HEK293T (cell line): ENCODE results near the gene TXNRD1.

Experiments used
- CTCF ChIA-PET: fragments of 350-600 bp; formaldehyde crosslinking; extraction: SDS; loops from one replicate; lab custom pipeline; 2021; ENCODE audit warnings: antibody characterized with exemption, inconsistent platforms; lab: Yijun Ruan, JAX
- POLR2A ChIA-PET: fragments of 350-600 bp; formaldehyde crosslinking; extraction: SDS; loops from one replicate; lab custom pipeline; 2020; ENCODE audit warnings: antibody characterized with exemption, inconsistent platforms; lab: Yijun Ruan, JAX
- DNase-seq: peaks from one replicate; pipeline ENCODE4 v3.0.0; 2012; ENCODE audit warnings: mixed read lengths; ENCODE audit errors: extremely low spot score
- ARNT ChIP-seq: fragments of 450-650 bp; IDR thresholded peaks from 2 replicates; pipeline ENCODE4 v1.6.1; 2017; ENCODE audit warnings: mild to moderate bottlenecking
- BHLHE40 ChIP-seq: fragments of 450-650 bp; IDR thresholded peaks from 2 replicates; pipeline ENCODE4 v1.6.1; 2016; ENCODE audit warnings: mild to moderate bottlenecking, moderate library complexity, borderline replicate concordance
- CTBP1 ChIP-seq: fragments of 450-650 bp; IDR thresholded peaks from 2 replicates; pipeline ENCODE4 v1.6.1; 2016; ENCODE audit warnings: borderline replicate concordance
- ELF4 ChIP-seq: fragments of 450-650 bp; IDR thresholded peaks from 2 replicates; pipeline ENCODE4 v1.6.1; 2017; ENCODE audit warnings: antibody characterized with exemption
- FOXA1 ChIP-seq: fragments of 450-650 bp; IDR thresholded peaks from 2 replicates; pipeline ENCODE4 v1.6.1; 2016; ENCODE audit warnings: mild to moderate bottlenecking
- FOXK2 ChIP-seq: fragments of 450-650 bp; IDR thresholded peaks from 2 replicates; pipeline ENCODE4 v1.6.1; 2016; ENCODE audit warnings: mild to moderate bottlenecking
- FOXM1 ChIP-seq: fragments of 450-650 bp; IDR thresholded peaks from 2 replicates; pipeline ENCODE4 v1.6.1; 2017; ENCODE audit warnings: mild to moderate bottlenecking, borderline replicate concordance
- HDGF ChIP-seq: fragments of 450-650 bp; IDR thresholded peaks from 2 replicates; pipeline ENCODE4 v1.6.1; 2017; ENCODE audit warnings: antibody characterized with exemption, borderline replicate concordance
- L3MBTL2 ChIP-seq: fragments of 450-650 bp; conservative IDR thresholded peaks from 2 replicates; pipeline ENCODE4 v1.6.1; 2016; ENCODE audit warnings: mild to moderate bottlenecking
- LEF1 ChIP-seq: fragments of 450-650 bp; IDR thresholded peaks from 2 replicates; pipeline ENCODE4 v1.6.1; 2017; ENCODE audit warnings: mild to moderate bottlenecking, borderline replicate concordance
- NFRKB ChIP-seq: fragments of 450-650 bp; IDR thresholded peaks from 2 replicates; pipeline ENCODE4 v1.6.1; 2016; ENCODE audit warnings: mild to moderate bottlenecking, moderate library complexity
- SP1 ChIP-seq: fragments of 450-650 bp; IDR thresholded peaks from 2 replicates; pipeline ENCODE4 v1.6.1; 2017
- SUZ12 ChIP-seq: fragments of 450-650 bp; IDR thresholded peaks from 2 replicates; pipeline ENCODE4 v1.6.1; 2016; ENCODE audit warnings: mild to moderate bottlenecking
- TARDBP ChIP-seq: fragments of 450-650 bp; IDR thresholded peaks from 2 replicates; pipeline ENCODE4 v1.6.1; 2016
- ZNF384 ChIP-seq: fragments of 450-650 bp; IDR thresholded peaks from 2 replicates; pipeline ENCODE4 v1.6.1; 2016
- TF ChIP-seq, protein P1 (sequence below): fragments of 450-650 bp; IDR thresholded peaks from 2 replicates; pipeline ENCODE4 v1.6.1; 2016

TXNRD1 gene

DNA sequence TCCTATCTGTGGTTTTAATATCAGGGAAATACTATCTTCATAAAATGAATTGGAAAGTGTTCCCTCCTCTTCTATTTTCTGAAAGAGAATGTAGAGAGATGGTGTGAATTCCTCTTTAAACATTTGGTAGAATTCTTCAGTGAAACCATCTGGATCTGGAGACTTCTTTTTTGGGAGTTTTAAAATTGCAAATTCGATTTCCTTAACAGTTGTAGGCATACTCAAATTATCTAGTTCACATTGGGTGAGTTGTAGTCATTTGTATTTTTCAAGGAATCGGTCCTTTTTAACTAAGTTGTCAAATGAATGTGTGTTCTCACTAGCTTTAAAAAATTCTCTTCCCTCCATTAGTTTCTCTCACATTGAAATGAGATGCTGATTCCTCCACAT, 165.8 kb downstream of the TXNRD1 start:
- no peak for DNase-seq
- ChIA-PET CTCF (interaction anchor here (0.5 to 1.4 kb wide), 26 partner anchors 8 to 690 kb away, joined by 3 to 7 read pairs (median 4); partner anchors contain the start of gene CHST11), POLR2A (no interaction called here)
- TF ChIP-seq TARDBP: no peak
- no peak for TF ChIP-seq ELF4
- TF ChIP-seq LEF1: no peak
- no peak for TF ChIP-seq ZNF384
- no peak for TF ChIP-seq SP1
- TF ChIP-seq L3MBTL2: no peak
- no peak for TF ChIP-seq FOXK2
- TF ChIP-seq, protein P1, sequence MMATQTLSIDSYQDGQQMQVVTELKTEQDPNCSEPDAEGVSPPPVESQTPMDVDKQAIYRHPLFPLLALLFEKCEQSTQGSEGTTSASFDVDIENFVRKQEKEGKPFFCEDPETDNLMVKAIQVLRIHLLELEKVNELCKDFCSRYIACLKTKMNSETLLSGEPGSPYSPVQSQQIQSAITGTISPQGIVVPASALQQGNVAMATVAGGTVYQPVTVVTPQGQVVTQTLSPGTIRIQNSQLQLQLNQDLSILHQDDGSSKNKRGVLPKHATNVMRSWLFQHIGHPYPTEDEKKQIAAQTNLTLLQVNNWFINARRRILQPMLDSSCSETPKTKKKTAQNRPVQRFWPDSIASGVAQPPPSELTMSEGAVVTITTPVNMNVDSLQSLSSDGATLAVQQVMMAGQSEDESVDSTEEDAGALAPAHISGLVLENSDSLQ: no peak
- no peak for TF ChIP-seq HDGF
- TF ChIP-seq NFRKB: no peak
- TF ChIP-seq CTBP1: no peak
- TF ChIP-seq FOXM1: no peak
- TF ChIP-seq FOXA1: no peak

DNA sequence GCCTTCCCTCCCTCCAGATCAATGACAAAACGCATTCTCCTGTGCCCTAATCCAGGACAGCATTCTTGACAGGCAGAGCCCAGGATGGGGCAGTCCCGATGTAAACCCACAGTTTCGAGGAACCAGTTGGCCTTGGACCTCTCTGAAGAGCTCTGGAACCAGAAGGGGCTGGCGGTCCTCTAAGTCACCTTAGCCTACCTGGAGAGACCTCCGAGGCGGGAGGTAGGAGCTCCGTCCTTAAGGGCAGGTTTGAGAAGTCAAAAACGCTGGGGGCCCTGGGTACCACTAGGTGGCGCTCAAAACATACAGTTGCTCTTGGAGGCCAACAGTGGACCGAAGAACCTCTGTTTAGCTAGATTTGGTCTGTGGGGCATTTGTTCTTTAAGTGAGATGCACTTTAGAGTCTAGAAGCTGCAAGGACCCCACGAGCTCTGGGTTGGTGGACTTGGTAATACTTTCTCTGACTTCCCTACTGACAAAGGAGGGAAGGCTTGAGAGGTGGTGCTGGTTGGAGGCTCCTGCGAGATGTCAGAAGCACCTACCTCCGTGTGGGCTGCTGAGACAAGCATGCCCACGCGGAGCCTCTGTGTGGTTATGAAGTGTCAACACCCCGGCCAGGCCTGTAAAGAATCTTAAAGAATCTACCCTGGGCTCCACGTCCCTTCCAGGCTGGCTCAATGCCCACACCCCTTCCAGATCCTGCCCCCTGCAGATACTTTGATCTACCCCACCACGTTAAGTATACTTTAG, 166.3 kb downstream of the TXNRD1 start:
- POLR2A ChIA-PET: no interaction called here
- DNase-seq: peak; percentile 79
- CTCF ChIA-PET: interaction anchor here (0.5 to 1.4 kb wide), 28 partner anchors 9 to 689 kb away, joined by 3 to 7 read pairs (median 4); partner anchors contain the start of gene CHST11
- TF ChIP-seq NFRKB (no peak), FOXK2 (no peak), SP1 (no peak), HDGF (no peak), FOXA1 (no peak), ARNT (no peak), BHLHE40 (no peak), L3MBTL2 (no peak), FOXM1 (no peak), SUZ12 (no peak), TARDBP (no peak), ELF4 (no peak)
- TF ChIP-seq, protein P1: no peak

DNA sequence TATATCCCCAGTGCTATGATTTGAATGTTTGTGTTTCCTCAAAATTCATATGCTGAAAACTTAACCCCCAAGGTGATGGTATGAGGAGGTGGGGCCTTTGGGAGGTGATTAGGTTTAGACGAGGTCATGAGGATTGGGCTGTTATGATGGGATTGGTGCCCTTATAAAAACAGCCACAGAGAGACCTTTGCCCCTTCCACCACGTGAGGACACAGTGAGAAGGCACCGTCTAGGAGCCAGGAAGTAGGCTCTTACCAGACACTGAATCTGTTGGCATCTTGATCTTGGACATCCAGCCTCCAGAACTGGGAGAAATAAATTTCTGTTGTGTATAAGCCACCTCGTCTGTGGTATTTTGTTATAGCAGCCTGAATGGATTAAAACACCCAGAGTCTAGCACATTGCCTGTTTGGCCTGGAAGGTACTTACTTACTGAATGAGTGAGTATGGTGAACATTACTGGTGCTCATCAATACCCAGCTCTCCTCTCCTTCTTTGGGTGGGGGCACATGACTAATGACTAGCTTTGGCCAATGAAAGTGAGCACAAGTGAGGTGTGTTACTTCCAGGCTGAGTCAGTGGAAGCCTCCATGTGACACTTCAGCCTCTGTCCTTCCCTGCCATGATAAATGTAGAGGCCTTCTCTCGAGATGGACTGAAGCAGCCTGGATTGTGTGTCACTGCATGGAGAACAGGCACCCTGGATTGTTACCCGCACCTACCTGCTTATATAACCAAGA, 168.7 kb downstream of the TXNRD1 start:
- no peak for DNase-seq
- no peak for TF ChIP-seq ELF4
- POLR2A ChIA-PET: no interaction called here
- CTCF ChIA-PET: no interaction called here

DNA sequence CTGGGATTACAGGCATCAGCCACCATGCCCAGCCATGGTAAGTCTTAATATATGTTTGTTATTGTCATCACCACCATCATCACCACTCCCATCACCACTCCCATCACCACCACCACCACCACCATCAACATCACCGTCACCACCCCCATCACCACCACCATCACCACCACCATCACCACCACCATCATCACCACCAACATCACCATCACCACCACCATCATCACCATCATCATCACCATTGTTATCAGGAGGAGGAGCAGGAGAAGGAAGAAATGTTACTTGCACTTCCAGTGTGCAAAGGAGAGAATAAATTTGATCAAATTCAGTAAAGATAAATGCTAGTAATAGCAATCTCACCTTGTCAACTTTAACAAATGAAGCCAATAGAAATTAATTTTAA, 169.9 kb downstream of the TXNRD1 start:
- ChIA-PET POLR2A (no interaction called here), CTCF (no interaction called here)
- no peak for DNase-seq
- TF ChIP-seq ZNF384 (no peak), FOXA1 (no peak), CTBP1 (no peak), BHLHE40 (no peak), LEF1 (no peak), HDGF (no peak), FOXK2 (no peak), FOXM1 (no peak), SP1 (no peak)
- TF ChIP-seq, protein P1: no peak

DNA sequence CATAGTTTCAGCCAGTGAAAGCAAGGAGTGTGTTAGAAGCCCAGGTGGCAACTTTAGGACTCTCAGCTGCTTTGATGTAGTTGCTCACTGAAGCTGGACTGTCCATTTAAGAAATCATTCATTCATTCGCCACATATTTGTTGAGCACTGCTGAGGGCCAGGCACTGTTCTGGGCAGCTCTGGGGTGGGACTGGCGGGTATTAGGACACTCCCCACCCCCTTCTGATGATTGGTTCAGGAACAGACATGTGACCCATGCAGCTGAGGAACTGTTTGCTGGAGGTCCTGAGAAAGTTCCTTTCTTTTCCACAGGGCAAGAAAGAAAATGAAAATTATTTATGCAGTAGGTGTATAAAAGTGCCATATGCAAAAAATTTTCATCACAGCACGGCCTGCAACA, 170.9 kb downstream of the TXNRD1 start:
- no peak for TF ChIP-seq SUZ12
- TF ChIP-seq ELF4: no peak
- TF ChIP-seq FOXA1: no peak
- TF ChIP-seq NFRKB: no peak
- no peak for TF ChIP-seq TARDBP
- no peak for TF ChIP-seq BHLHE40
- TF ChIP-seq L3MBTL2: no peak
- TF ChIP-seq ARNT: no peak
- no peak for TF ChIP-seq HDGF
- TF ChIP-seq FOXM1: no peak
- no peak for TF ChIP-seq FOXK2
- no peak for TF ChIP-seq LEF1
- TF ChIP-seq, protein P1: no peak
- TF ChIP-seq SP1: no peak
- ChIA-PET POLR2A (no interaction called here), CTCF (no interaction called here)
- no peak for DNase-seq
